ENCODE data around the gene SLC28A1.

The SLC28A1 gene, protein sequence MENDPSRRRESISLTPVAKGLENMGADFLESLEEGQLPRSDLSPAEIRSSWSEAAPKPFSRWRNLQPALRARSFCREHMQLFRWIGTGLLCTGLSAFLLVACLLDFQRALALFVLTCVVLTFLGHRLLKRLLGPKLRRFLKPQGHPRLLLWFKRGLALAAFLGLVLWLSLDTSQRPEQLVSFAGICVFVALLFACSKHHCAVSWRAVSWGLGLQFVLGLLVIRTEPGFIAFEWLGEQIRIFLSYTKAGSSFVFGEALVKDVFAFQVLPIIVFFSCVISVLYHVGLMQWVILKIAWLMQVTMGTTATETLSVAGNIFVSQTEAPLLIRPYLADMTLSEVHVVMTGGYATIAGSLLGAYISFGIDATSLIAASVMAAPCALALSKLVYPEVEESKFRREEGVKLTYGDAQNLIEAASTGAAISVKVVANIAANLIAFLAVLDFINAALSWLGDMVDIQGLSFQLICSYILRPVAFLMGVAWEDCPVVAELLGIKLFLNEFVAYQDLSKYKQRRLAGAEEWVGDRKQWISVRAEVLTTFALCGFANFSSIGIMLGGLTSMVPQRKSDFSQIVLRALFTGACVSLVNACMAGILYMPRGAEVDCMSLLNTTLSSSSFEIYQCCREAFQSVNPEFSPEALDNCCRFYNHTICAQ

DNA sequence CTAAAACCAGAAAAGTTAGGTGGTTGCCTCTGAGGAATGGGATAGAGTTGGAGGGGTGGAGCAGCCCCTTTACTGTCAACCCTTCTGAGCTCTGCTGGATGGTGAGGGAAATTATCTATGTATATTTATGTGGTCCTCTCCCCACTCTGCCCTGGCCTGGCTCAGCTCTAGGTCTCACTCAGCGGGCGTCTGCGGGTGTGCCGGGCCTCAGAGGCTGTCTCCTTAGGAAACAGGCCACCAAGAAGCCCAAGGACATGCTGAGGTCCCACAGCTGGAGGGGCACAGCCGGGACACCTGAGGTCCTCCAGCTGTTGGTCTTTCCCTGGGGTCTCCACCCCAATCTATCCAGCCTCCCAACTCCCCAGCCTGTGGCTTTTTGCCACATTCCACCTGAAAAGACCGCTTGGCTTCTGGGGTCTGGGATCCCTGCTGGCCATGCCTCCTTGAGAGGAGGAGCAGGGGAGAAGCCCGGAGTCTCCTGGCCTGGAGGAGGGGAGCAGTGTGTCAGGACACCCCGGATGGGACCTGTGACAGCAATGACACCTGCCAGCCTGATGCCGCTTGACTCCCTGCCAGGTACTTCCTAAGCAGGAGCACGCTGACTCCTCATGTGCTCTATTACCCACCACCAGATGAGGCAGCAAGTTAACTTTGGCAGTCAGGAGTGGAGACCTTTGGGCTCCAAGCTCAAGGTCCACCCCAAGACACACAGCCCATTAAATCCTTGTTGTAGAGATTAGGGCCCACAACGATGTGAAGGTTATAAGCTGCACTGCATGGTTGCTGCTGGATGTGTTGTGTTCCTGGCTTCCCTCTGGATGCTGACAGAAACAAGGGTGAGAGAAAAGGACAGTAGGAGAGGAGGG is at the start of gene SLC28A1:
SLC28A1 (plus strand) TSS at position 747 of the 866 bp plus-strand sequence. CDS start 3,099 bp downstream, outside the sequence.
- DNase-seq, result no peak

GRCh38 chr15:84834969-84835368 is 49.5 kb upstream of the SLC28A1 start:
- no peak for DNase-seq

- no peak for DNase-seq
Observed at GRCh38 chr15:84835661-84836337, 48.7 kb upstream of the SLC28A1 start.

DNA sequence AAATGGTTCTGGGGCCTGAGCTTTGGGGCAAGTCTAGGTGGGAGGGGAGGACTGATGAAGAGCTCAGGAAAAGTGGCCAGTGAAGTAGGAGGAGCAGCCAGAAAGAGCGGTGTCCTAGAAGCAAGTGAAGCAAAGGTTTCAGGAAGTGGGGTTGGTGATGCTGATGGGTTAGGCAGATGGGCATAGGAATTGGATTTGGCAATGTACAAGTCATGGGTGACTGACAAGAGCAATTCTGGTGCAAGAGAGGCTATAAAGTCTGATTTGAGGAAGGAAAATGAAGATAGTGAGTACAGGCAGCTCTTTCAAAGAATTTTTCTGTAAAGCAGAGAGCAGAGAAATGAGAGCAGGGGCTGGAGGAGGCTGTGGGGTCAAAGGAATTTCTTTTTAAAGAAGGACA is 47.6 kb upstream of the SLC28A1 start:
- DNase-seq, result no peak

- no peak for DNase-seq
Observed at GRCh38 chr15:84839714-84840113, 44.7 kb upstream of the SLC28A1 start.

GRCh38 chr15:84840255-84840654 is 44.2 kb upstream of the SLC28A1 start:
- no peak for DNase-seq

- peak; percentile 7 for DNase-seq
Observed at GRCh38 chr15:84840741-84841429, 43.6 kb upstream of the SLC28A1 start.

GRCh38 chr15:84842781-84843180 is 41.7 kb upstream of the SLC28A1 start:
- no peak for DNase-seq

DNA sequence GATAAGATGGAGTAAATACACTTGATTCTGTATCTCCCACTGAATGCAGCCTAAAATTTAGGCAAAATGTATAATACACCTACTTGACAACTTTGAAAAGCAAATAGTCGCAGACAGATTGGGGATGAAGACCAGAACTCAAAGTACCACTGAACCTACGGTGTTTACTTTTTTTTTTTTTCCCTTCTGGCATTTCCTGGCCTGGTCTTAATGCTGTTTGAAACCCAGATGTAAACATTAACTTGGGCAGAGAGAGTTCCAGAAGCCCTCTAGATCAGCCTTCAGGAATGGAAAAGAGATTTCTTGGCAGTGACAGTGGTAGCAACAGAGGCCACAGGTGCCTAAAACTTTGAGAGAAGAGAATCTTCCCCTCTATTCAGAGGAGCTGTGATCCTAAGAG is 39.5 kb upstream of the SLC28A1 start:
- no peak for DNase-seq

DNA sequence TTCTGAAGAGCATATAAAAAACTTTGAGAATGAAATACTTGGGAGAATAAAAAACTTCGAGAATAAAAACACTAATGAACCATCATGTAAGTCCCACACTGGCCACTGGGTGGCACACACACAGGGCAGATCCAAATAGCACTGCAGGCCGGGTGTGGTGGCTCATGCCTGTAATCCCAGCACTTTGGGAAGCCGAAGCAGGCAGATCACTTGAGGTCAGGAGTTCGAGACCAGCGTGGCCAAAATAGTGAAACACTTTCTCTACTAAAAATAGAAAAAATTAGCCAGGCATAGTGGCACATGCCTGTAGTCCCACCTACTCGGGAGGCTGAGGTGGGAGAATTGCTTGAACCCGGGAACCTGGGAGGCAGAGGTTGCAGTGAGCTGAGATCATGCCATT is 38.8 kb upstream of the SLC28A1 start:
- DNase-seq, result peak; percentile 72

GRCh38 chr15:84846269-84846668 is 38.2 kb upstream of the SLC28A1 start:
- no peak for DNase-seq

DNA sequence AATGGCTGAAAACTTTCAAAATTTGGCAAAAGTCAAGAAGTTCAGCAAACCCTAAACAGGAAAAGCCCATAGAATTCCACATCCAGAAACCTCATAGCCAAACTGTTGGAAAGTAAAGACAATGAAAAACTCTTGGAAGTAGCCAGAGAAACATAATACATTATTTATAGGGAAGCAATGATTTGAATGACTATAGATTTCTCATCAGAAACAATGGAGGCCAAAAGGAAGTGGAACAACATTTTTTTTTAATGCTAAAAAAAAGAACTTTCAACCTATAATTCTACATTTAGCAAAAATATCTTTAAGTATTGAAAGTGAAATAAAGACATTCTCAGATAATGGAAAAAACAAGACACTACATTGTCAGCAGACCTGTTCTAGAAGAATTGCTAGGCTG is 37.1 kb upstream of the SLC28A1 start:
- no peak for DNase-seq

DNA sequence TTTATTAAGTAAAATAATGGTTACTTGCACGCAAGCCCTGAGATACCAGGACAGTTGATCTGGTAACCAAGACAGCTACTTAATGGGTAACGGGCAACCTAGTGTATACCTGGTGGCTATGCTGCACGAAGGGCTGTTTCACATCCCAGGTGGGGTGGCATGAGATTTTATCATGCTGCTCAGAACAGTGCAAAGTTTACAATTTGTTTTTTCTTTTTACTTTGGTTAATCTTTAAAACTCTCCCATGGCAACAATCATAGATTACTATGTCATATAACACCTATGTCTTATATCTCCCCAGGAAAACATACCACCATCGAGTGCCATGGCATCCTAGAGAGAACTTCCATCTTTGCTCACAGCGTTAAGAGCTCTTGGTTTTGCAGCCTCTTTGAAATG is 32.2 kb upstream of the SLC28A1 start:
- no peak for DNase-seq

GRCh38 chr15:84855136-84855535 is 29.3 kb upstream of the SLC28A1 start:
- no peak for DNase-seq

DNA sequence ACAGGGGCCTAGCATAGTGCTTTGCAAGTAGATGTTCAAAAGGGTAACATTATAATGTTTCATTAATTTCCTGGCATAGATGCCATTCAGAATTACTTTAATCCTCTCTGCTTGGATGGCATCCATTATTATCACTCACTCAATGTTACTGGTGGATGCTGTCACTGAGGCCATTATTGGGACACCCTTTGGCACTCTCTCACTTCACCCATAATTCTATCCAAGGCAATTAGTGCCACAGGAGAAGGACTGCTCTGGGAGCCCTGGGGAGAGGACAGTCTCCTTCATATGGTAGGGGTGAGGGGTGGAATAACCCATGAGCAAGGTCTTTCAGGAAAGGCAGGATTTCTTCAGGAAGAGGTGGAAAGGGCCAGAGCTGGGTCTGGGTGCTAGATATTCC is 28.7 kb upstream of the SLC28A1 start:
- DNase-seq, result no peak

- DNase-seq, result no peak
Observed at GRCh38 chr15:84856731-84857417, 27.6 kb upstream of the SLC28A1 start.

DNA sequence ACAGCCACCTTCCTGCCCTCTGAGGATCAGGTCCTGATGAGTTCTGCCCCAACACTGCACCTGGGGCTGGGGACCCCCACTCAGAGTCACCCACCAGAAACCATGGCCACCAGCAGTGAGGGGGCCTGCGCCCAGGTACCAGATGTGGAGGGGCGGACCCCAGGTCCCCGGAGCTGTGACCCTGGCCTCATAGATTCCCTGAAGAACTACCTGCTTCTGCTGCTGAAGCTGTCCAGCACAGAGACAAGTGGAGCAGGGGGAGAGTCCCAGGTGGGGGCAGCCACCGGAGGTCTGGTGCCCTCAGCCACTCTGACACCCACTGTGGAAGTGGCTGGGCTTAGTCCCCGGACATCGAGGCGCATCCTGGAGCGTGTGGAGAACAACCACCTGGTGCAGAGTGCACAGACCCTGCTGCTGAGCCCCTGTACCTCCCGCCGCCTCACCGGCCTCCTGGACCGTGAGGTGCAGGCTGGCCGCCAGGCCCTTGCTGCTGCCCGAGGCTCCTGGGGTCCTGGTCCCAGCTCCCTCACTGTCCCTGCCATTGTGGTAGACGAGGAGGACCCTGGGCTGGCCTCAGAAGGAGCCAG is 27.0 kb upstream of the SLC28A1 start:
- no peak for DNase-seq

DNA sequence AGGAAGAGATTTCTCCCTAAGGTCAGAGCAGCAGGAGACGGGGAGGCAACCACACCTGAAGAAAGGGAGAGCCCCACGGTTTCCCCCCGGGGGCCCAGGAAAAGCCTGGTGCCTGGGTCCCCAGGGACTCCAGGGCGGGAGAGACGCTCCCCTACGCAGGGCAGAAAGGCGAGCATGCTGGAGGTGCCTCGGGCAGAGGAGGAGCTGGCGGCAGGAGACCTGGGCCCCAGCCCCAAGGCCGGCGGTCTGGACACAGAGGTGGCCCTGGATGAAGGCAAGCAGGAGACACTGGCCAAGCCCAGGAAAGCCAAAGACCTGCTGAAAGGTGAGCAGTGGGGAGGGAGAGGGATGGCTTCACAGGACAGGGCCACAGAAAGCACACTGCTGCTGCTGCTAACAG is 26.2 kb upstream of the SLC28A1 start:
- DNase-seq, result no peak

DNA sequence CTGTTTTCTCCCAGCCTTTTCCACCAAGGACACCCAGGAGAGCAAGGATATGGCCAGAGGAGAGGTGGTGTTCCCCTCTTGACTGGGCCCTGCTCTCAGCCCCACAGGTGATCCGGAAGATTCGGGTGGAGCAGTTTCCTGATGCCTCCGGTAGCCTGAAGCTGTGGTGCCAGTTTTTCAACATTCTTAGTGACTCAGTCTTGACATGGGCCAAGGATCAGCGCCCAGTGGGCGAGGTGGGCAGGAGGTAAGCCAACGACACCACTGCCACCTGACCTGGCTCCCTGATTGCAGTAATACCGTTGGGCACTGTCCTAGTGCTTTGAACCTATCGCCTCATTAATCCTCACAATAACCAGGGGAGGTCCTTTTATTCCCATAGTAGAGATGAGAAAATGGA is 25.3 kb upstream of the SLC28A1 start:
- DNase-seq, result no peak

GRCh38 chr15:84859651-84860050 is 24.8 kb upstream of the SLC28A1 start:
- DNase-seq, result no peak

GRCh38 chr15:84861781-84862180 is 22.7 kb upstream of the SLC28A1 start:
- no peak for DNase-seq

All from hematopoietic multipotent progenitor cell treated with erythropoietin and hydrocortisone succinate and interleukin-3 and kit ligand, for 6 days (in vitro differentiated cells).